ENCODE data around the gene KLHDC4.

The KLHDC4 gene

DNA sequence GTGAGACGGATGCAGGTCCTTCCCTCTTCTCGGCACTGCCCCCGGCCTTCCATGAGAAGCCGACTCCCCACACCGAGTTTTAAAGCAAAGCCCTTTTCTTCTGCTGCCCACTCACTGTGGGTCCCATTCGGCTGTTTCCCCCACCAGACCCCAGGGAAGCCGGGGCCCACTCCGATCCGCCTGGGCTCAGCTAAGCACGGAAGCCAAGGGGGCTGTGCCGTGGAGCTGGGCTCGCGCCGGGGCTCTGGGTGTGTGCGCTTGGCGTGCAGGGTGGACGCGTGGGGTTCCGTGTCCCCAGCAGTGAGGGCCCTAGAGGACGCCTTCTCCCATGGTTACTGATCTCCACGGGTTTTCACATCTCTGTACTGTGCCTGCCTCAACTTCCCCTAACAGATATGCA is 68.5 kb downstream of the KLHDC4 start:
- Histone ChIP-seq H3F3A (ENCODE audit: insufficient read depth) (peaks cover 42% of the 10 kb centered on the region), H3K9me3 (ENCODE audit: insufficient read depth, low read length) (no peaks in the 10 kb centered on the region), H3K27me3 (ENCODE audit: low read length) (no peaks in the 10 kb centered on the region), H3K36me3 (ENCODE audit: low read length) (0 out of 2 replicates have a peak, but pooled peaks cover 4% of the 10 kb centered on the region), H3K4me3 (ENCODE audit: insufficient read depth, low read length, poor library complexity, severe bottlenecking) (no peak overlapping the region), H3K9ac (ENCODE audit: low read length) (no peak overlapping the region), H4K20me1 (ENCODE audit: low read depth, low read length) (no peaks in the 10 kb centered on the region), H3K4me2 (ENCODE audit: low read depth, low read length, poor library complexity, severe bottlenecking) (no peak overlapping the region), H3K9me2 (replicated peaks; ENCODE audit: insufficient read depth, low read length) (no peaks in the 10 kb centered on the region), H2AFZ (ENCODE audit: low read depth, low read length, severe bottlenecking) (no peak overlapping the region), H3K79me2 (ENCODE audit: insufficient read depth, low read length) (no peaks in the 10 kb centered on the region), H3K27ac (ENCODE audit: low read depth, low read length) (peak overlapping the region; percentile 99)
- TF ChIP-seq EZH2phosphoT487 (conservative IDR thresholded peaks at IDR 0.05; ENCODE audit: low read length) = no peak

DNA sequence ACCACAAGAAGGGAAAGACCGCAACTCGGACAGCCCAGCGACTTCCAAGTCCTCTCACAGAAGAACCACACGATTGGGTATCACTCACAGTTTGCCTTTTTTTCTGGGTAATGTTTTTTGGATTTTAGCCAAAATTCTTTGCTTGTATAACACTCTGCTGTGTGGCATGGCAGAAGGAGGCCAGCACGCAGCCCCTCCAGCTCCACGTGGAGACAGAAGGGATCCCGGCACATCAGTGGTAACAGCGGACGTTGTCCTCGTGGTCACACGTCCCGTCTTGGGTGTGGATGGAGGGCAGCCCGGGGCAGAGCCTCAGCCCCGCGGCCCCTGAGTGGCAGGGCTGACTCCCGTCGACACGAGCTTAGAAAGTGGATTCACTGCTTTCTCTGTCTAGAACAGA is 69.1 kb downstream of the KLHDC4 start:
- Histone ChIP-seq H3K9me2 (replicated peaks; ENCODE audit: insufficient read depth, low read length) (no peaks in the 10 kb centered on the region), H3K9ac (ENCODE audit: low read length) (no peak overlapping the region), H3K79me2 (ENCODE audit: insufficient read depth, low read length) (no peaks in the 10 kb centered on the region), H3K27ac (ENCODE audit: low read depth, low read length) (no peak overlapping the region), H4K20me1 (ENCODE audit: low read depth, low read length) (no peaks in the 10 kb centered on the region), H3K27me3 (ENCODE audit: low read length) (no peaks in the 10 kb centered on the region), H2AFZ (ENCODE audit: low read depth, low read length, severe bottlenecking) (no peak overlapping the region), H3K4me2 (ENCODE audit: low read depth, low read length, poor library complexity, severe bottlenecking) (no peak overlapping the region), H3K4me3 (ENCODE audit: insufficient read depth, low read length, poor library complexity, severe bottlenecking) (no peak overlapping the region), H3K36me3 (ENCODE audit: low read length) (0 out of 2 replicates have a peak, but pooled peaks cover 4% of the 10 kb centered on the region), H3K9me3 (ENCODE audit: insufficient read depth, low read length) (no peaks in the 10 kb centered on the region), H3F3A (ENCODE audit: insufficient read depth) (peaks cover 37% of the 10 kb centered on the region)
- no peak for TF ChIP-seq EZH2phosphoT487 (conservative IDR thresholded peaks at IDR 0.05; ENCODE audit: low read length)

DNA sequence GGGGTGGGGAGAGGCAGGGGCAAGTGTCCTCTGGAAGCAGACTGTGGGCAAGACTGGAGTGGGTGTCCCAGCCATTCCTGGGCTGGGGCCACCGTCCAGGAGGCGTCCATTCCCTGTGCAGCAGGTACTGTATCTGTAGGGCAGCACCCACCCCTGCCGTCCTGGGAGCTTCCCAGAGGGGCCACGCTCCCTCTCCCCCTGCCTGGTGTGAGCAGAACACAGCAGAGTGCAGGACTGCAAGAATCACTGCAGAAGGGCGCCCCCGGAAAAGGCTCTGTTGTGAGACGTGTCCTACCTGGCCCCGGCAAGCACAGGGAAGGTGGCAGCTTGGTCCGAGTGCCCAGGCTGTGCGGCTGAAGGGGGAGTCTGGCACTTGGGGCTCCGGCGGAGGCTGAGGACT is 70.3 kb downstream of the KLHDC4 start:
- Histone ChIP-seq H3K27ac (ENCODE audit: low read depth, low read length) (no peak overlapping the region), H3K4me2 (ENCODE audit: low read depth, low read length, poor library complexity, severe bottlenecking) (no peak overlapping the region), H3K9me3 (ENCODE audit: insufficient read depth, low read length) (no peaks in the 10 kb centered on the region), H4K20me1 (ENCODE audit: low read depth, low read length) (no peaks in the 10 kb centered on the region), H2AFZ (ENCODE audit: low read depth, low read length, severe bottlenecking) (no peak overlapping the region), H3K27me3 (ENCODE audit: low read length) (no peaks in the 10 kb centered on the region), H3K4me3 (ENCODE audit: insufficient read depth, low read length, poor library complexity, severe bottlenecking) (no peak overlapping the region), H3F3A (ENCODE audit: insufficient read depth) (peaks cover 27% of the 10 kb centered on the region), H3K9ac (ENCODE audit: low read length) (no peak overlapping the region), H3K79me2 (ENCODE audit: insufficient read depth, low read length) (no peaks in the 10 kb centered on the region), H3K9me2 (replicated peaks; ENCODE audit: insufficient read depth, low read length) (no peaks in the 10 kb centered on the region), H3K36me3 (ENCODE audit: low read length) (0 out of 2 replicates have a peak, but pooled peaks cover 4% of the 10 kb centered on the region)
- TF ChIP-seq, protein P1, sequence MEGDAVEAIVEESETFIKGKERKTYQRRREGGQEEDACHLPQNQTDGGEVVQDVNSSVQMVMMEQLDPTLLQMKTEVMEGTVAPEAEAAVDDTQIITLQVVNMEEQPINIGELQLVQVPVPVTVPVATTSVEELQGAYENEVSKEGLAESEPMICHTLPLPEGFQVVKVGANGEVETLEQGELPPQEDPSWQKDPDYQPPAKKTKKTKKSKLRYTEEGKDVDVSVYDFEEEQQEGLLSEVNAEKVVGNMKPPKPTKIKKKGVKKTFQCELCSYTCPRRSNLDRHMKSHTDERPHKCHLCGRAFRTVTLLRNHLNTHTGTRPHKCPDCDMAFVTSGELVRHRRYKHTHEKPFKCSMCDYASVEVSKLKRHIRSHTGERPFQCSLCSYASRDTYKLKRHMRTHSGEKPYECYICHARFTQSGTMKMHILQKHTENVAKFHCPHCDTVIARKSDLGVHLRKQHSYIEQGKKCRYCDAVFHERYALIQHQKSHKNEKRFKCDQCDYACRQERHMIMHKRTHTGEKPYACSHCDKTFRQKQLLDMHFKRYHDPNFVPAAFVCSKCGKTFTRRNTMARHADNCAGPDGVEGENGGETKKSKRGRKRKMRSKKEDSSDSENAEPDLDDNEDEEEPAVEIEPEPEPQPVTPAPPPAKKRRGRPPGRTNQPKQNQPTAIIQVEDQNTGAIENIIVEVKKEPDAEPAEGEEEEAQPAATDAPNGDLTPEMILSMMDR (IDR thresholded peaks at IDR 0.05; ENCODE audit: insufficient read depth, low read length, poor library complexity, severe bottlenecking) = no peak
- no peak for TF ChIP-seq EZH2phosphoT487 (conservative IDR thresholded peaks at IDR 0.05; ENCODE audit: low read length)

DNA sequence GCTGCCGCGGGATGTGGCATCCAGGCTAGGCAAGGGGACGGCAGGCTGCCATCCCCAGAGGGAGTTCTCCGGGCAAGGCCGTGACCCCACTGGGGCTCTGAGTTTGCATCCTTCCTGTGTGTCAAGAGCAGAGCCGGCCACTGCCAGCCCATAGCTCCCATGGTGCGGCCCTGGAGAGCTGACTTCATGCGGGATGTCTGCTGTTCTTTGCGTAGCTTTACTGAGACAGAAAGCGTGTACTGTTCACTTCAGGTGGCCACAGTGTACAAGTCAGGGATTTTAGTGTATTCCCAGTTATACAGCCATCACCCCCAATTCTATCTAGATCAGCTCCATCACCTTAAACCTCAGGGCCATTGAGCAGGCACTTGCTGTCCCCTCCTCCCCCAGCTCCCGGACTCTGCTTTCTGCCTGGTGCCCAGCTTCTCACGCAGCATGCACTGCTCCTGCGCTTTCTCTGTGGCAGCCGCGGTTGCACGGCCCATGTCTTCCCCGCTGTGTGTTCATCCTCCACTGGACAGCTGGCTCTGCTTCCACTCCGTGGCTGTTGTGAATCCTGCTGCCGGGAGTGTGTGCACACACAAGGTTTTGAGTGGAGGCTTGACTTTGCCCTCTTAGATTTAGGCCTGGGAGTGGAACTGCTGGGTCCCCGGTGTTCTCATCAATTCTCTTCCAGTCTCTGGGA is 71.2 kb downstream of the KLHDC4 start:
- no peaks in the 10 kb centered on the region for H3K36me3 ChIP-seq (ENCODE audit: low read length)
- TF ChIP-seq EZH2phosphoT487 (conservative IDR thresholded peaks at IDR 0.05; ENCODE audit: low read length) = no peak
- TF ChIP-seq, protein P1 (IDR thresholded peaks at IDR 0.05; ENCODE audit: insufficient read depth, low read length, poor library complexity, severe bottlenecking) = no peak
- H3K9ac ChIP-seq (ENCODE audit: low read length) = no peak overlapping the region
- H2AFZ ChIP-seq (ENCODE audit: low read depth, low read length, severe bottlenecking) = no peak overlapping the region
- no peaks in the 10 kb centered on the region for H3K9me3 ChIP-seq (ENCODE audit: insufficient read depth, low read length)
- H3K4me3 ChIP-seq (ENCODE audit: insufficient read depth, low read length, poor library complexity, severe bottlenecking) = no peak overlapping the region
- H3K4me2 ChIP-seq (ENCODE audit: low read depth, low read length, poor library complexity, severe bottlenecking) = no peak overlapping the region
- H4K20me1 ChIP-seq (ENCODE audit: low read depth, low read length) = no peaks in the 10 kb centered on the region
- H3K27ac ChIP-seq (ENCODE audit: low read depth, low read length) = no peak overlapping the region
- H3F3A ChIP-seq (ENCODE audit: insufficient read depth) = peaks cover 17% of the 10 kb centered on the region
- H3K9me2 ChIP-seq (replicated peaks; ENCODE audit: insufficient read depth, low read length) = no peaks in the 10 kb centered on the region
- H3K79me2 ChIP-seq (ENCODE audit: insufficient read depth, low read length) = no peaks in the 10 kb centered on the region
- no peaks in the 10 kb centered on the region for H3K27me3 ChIP-seq (ENCODE audit: low read length)

Data from SU-DHL-6 (cell line).